Measurements from ENCODE around the gene NAB1. TPM values are rescaled to one million over a fixed set of nuclear protein-coding genes. Genes with fewer than 3 reads are reported as not detected.

Gene NAB1
- total RNA-seq, 1 experiment from 2014 or later: 36.9 TPM

DNA sequence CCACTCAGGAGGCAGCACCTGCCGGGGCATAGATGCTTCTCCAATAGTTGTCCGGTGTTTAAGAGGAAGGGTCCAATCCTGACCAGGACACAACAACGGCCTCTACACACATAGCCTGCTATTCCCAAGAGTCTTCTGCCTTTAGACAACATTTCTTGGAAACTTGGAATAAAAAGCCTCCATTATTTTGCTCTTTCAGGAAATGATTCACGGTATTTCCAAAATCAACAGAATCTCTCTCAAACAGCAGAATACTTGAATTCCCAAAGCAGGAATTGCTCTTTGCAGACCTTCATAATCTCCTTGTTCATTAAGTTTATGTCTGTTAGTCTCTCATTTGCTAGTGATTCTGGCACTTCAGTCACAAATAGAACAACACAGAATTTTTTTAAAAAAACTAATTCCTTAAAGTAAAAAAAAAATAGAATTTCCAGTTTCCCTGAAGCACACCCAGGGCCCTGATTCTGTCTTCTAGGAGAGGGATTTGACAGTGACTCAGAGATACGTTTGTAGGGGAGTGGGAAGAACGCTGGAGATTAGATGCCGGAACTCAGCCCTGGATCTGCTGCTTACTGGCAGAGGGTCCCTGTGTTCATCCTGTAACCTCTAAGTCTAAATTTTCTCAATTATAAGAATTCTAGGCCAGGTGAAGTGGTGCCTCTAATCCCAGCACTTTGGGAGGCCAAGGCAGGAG lies 74.7 kb downstream of the NAB1 start:
- TF ChIP-seq, protein P1, sequence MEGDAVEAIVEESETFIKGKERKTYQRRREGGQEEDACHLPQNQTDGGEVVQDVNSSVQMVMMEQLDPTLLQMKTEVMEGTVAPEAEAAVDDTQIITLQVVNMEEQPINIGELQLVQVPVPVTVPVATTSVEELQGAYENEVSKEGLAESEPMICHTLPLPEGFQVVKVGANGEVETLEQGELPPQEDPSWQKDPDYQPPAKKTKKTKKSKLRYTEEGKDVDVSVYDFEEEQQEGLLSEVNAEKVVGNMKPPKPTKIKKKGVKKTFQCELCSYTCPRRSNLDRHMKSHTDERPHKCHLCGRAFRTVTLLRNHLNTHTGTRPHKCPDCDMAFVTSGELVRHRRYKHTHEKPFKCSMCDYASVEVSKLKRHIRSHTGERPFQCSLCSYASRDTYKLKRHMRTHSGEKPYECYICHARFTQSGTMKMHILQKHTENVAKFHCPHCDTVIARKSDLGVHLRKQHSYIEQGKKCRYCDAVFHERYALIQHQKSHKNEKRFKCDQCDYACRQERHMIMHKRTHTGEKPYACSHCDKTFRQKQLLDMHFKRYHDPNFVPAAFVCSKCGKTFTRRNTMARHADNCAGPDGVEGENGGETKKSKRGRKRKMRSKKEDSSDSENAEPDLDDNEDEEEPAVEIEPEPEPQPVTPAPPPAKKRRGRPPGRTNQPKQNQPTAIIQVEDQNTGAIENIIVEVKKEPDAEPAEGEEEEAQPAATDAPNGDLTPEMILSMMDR (conservative IDR thresholded peaks at IDR 0.05): no peak
- Mint-ChIP-seq H3K4me1 (peaks cover 0 to 3% of the 10 kb centered on the region in 2 experiments; a peak in 2 of 4 replicates), H3K4me3 (no peak overlapping the region), H3K36me3 (ENCODE audit: insufficient read depth in 1 of 3, low read depth in 3 of 3) (no peaks in the 10 kb centered on the region; a peak in 1 of 7 replicates), H3K9me3 (no peaks in the 10 kb centered on the region), H3K27me3 (ENCODE audit: low read depth) (no peaks in the 10 kb centered on the region), H3K27ac (peak overlapping the region in 1 of 3 experiments; percentile 76; a peak in 2 of 7 replicates)
- no peak overlapping the region for H3K4me2 ChIP-seq (ENCODE audit: insufficient read depth, insufficient read length, low read length)
- no peaks in the 10 kb centered on the region for H4K20me1 ChIP-seq (ENCODE audit: control insufficient read depth, insufficient read depth, insufficient read length)
- H3K4me1 ChIP-seq (ENCODE audit: insufficient read depth, low read length): no peaks in the 10 kb centered on the region
- no peak overlapping the region for H3K18ac ChIP-seq (ENCODE audit: insufficient read length, low read depth, low read length)
- H3K79me1 ChIP-seq (ENCODE audit: insufficient read depth, low read depth, low read length, poor library complexity, severe bottlenecking): no peaks in the 10 kb centered on the region
- H3K14ac ChIP-seq (ENCODE audit: insufficient read depth, low read length): no peak overlapping the region
- no CpG with 5 or more reads among the region's 7 CpGs for WGBS (ENCODE audit: extremely low coverage, insufficient read length, low lambda C conversion rate)
- H2BK5ac ChIP-seq (ENCODE audit: insufficient read length, low read length): no peak overlapping the region
- H2BK15ac ChIP-seq (ENCODE audit: low read depth, low read length): no peak overlapping the region
- H3K23ac ChIP-seq (ENCODE audit: insufficient read length, low read depth, low read length): no peak overlapping the region
- H2AFZ ChIP-seq (ENCODE audit: low read length): no peak overlapping the region
- H3K4ac ChIP-seq (ENCODE audit: low read depth, low read length): no peak overlapping the region
- no peak overlapping the region for H2BK12ac ChIP-seq (ENCODE audit: insufficient read length, low read depth, low read length)
- no peak overlapping the region for H2BK20ac ChIP-seq (ENCODE audit: low read depth, low read length, poor library complexity, severe bottlenecking)
- H3K23me2 ChIP-seq (ENCODE audit: insufficient read length, low read depth, low read length, poor library complexity, severe bottlenecking): no peaks in the 10 kb centered on the region
- no peak for DNase-seq
- no peaks in the 10 kb centered on the region for H3K27me3 ChIP-seq (ENCODE audit: insufficient read depth, low read length)
- no peak overlapping the region for H4K91ac ChIP-seq (ENCODE audit: insufficient read length, low read depth, low read length)
- H3T11ph ChIP-seq (ENCODE audit: low read length): no peak overlapping the region
- no peak overlapping the region for H3K56ac ChIP-seq (ENCODE audit: insufficient read length, low read depth, low read length)
- no peak overlapping the region for H3K27ac ChIP-seq (ENCODE audit: insufficient read length, low read depth, low read length)
- H3K9ac ChIP-seq (ENCODE audit: extremely low read depth, insufficient read length, low read length): no peak overlapping the region
- H2BK120ac ChIP-seq (ENCODE audit: low read depth, low read length, poor library complexity, severe bottlenecking): no peak overlapping the region
- H4K5ac ChIP-seq (ENCODE audit: insufficient read length, low read depth, low read length): no peak overlapping the region
- no peaks in the 10 kb centered on the region for H3K9me3 ChIP-seq (ENCODE audit: control insufficient read depth, low read depth, low read length)
- H4K8ac ChIP-seq (replicated peaks; ENCODE audit: insufficient read length, low read depth, low read length): no peak overlapping the region
- no peaks in the 10 kb centered on the region for H3K79me2 ChIP-seq (ENCODE audit: insufficient read depth, low read length)
- H2AK5ac ChIP-seq (ENCODE audit: insufficient read length, low read length): no peak overlapping the region
